GM19043 (cell line): ENCODE measurements around the gene CDK3.
"Not testable (repeated sequence)": the region's sequence is repeated elsewhere in the genome, so short reads cannot be mapped to it uniquely, and the experiment has no call there.

ENCODE experiments used
- ATAC-seq: cut with Tn5 transposase; IDR thresholded peaks from one replicate; pipeline ENCODE4 v1.9.1; 2021; ENCODE audit warnings: low read depth; ENCODE audit not compliant: unreplicated experiment

CDK3 gene

DNA sequence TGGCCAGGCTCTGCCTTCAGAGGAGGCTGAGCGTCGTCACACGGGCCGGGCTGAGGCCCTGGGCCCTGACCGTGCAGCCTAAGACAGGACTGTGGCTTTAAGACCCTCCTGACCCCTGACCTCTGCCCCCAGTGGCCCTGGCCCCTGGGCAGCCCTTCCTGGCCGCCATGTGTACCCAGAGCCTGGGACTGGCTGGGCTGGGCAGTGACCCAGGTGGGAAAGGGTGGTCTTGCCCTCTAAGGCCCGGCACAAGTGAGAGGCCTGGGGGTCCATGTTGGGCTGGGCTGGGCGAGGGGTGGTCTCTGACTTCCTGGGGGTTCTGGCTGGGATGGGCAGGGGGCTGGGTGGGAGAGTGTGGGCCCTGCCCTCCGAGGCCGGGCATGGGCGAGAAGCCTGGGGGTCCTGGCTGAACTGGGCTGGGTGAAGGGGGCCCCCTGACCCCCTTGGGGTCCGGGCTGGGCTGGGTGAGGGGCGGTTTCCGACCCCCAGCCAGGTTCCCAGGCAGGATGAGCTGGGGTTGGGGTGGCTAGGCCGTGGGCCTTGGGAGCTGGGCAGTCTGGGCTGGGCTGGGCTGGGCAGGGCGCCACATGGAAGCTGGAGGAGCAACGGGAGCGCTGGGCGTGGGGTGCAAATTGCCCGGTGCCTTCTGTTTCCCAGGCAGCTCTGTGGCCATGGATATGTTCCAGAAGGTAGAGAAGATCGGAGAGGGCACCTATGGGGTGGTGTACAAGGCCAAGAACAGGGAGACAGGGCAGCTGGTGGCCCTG, at the start of gene CDK3:
CDK3 (plus strand) TSS at position 101 of the 767 bp plus-strand sequence; CDS start at position 672, 571 bp downstream.
- no peak for ATAC-seq

DNA sequence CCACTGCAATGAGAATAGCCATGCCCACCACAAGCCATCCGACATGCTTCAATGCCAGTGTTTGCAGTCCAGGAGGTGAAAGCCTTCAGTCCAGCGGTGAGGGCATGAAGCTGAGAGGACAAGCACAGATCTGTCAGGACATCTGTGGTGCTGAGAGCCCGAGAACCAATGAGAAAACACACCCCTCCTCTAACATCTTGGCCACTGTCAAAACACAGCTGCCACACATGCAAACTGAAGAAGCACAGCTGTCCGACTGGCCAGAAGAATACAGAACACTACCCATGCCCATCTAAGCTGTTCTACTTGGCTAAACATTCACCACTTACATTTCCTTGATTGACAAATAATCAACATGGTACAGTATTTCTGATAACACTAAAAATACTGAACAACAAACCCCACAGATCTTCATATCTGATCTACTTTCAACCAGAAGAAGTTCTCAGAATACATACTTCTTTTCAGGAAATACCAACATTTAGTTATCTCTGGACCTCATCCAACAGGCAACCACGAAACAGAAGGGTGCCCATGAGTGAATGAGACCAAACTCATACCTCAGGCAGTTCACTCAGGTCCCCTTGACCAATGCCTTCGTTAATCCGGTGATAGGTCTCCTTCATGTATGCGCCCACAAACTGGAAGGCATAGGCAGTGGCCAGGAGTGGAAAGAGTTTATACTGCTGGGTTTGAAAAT, 49.6 kb upstream of the CDK3 start:
- no peak for ATAC-seq

DNA sequence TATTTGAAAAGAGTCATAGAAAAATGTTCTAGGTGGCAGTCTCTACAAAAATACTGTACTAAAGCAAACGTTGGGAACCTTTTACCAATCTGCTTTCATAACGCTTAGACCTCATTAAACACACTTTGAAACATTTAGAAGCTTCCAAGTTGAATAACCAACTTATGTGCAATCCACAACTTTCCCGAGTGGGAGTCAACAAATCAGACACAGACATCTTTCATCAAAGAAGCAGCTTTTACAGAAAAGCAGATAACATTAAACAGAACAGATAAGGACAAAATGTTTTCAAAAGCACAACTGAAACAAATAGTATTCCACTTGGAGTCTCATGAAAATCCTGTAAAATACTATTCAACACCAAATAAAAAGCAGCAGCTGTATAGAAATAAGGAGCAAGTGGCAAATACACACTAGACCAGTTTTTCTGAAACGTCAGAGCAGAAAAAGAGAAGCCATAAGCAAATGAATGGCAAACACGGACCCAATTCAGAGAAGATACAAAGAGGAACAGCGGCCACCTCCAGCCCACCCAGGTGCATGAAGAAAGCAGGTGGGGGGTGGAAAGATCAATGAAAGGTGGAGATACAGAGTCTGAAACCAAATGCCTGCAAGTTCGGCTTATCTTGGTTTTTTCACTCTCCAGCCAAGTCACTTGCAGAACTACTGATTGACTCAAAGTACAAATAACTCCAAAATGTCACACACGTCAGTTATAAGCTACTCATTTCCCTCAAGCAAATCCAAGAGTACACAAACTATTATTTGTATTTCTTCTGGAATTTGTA, 41.4 kb upstream of the CDK3 start:
- ATAC-seq: no peak

DNA sequence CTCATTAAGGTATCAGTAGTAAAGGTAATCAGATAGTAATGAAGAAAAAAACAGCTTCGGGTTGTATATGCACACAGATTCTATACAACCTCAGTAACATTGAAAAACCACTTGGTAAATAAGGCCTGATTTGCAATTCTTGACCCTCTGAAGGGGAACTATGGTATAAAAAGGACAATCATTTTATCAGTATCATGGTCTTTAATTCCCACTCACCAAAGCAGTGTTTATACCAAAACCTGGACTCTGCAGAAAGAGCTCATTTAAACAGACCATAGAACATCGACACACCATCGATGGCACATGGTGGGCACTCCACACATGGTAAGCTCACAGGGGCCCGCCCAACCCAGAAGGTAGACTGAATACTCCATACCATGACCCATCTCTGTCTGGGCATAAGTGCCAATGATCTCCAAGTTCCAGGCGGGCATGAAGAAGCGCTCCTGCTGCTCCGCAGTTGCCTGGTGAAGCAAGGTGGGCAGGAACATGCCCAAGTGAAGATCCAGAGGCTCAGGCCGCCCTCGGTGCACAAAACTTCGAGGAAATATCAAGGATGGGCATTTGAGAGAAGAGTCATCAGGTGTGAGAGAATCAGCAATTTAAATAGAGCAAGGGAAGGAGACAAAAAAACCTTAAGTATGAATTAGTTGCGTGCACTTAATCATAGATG, 40.7 kb upstream of the CDK3 start:
- no peak for ATAC-seq

DNA sequence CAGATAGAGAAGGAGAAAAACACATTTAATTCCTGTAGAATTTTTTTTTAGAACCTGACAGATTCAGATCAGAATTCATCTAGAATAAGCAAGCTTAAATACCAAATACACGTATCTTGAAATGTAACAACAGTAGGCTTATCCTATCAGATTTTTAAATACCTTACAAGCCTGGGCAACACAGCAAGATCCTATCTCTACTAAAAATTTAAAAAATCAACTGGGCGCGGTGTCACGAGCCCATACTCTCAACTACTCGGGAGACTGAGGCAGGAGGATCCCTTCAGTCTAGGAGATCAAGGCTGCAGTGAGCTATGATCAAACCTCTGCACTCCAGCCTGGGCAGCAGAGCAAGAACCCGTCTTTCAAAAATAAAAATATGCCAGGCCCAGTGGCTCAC, 35.2 kb upstream of the CDK3 start:
- no peak for ATAC-seq

DNA sequence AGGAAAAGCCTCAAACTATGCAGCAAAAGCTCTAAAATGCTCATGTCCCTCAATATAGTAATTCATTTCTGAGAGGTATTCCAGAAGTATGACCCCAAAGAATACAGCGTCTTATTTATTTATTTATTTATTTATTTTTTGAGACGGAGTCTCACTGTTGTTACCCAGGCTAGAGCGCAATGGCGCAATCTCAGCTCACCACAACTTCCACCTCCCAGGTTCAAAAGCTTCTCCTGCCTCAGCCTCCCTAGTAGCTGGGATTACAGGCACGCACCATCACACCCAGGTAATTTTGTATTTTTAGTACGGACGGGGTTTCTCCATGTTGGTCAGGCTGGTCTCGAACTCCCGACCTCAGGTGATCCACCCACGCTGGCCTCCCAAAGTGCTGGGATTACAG, 31.6 kb upstream of the CDK3 start:
- ATAC-seq: not testable (repeated sequence)

DNA sequence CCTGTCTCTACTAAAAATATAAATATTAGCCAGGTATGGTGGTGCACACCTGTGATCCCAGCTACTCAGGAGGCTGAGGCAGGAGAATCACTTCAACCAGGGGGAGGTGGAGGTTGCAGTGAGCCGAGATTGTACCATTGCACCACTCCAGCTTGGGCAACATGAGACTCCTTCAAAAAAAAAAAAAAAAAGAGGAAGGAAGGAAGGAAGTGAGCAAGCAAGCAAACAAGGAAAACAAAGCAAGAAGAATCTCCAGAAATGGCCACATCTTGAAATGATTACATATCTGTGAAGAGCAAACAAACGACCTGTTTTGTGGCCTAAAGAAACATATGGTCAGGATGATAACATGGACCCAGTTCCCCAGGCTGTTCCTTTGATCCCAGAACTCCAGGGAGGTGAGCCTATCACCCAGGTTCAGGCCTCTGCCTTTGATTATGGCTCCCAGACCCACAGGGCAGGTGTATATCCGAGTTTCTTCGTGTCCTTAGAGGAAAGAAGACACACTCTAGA, 30.6 kb upstream of the CDK3 start:
- ATAC-seq: no peak

DNA sequence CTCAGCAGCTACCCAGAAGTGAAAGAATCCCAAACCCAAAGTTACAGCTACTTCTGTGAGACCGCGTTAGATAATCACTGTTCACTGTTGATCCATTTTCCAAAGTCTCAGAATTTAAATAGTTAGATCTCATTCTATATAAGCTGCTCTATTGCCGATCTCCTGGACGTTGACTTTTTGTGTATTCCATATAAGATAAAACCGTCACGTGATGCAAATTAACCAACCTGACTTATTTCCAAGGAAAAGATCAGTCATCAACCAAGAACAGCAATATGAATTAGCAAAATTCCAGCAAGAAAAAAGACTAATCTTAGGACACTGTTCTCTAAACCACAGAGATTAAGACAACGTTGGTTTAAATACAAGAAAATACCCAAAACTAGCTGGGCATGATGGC, 30.0 kb upstream of the CDK3 start:
- ATAC-seq: no peak

DNA sequence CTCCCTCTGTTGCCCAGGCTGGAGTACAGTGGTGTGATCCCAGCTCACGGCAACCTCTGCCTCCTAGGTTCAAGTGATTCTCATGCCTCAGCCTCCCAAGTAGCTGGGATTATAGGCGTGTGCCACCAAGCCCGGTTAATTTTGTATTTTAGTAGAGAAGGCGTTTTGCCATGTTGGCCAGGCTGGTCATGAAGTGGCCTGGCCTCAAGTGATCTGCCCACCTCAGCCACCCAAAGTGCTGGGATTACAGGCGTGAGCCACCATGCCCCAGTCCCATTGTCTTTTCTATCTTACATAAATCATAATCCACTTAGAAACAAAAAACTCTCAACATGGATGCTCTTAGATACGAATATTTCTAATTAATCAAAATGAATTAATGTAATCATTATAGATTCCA, 25.5 kb upstream of the CDK3 start:
- ATAC-seq: not testable (repeated sequence)

DNA sequence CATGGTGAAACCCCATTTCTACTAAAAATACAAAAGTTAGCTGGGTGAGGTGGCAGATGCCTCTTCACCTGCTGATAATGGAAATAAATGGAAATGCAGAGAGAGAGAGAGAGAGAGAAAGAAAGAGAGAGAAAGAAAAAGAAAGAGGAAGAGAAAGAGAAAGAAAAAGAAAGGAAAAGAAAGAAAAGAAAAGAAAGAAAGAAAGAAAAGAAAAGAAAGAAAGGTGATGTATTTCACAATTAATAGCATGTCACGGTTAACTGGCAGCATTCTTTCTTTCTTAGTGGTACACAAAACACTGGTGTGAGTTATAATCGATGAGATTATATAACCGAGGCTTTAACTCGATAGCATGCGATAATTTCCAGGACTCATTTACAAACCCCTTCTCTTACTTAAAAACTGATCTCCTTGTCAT, 24.9 kb upstream of the CDK3 start:
- ATAC-seq: no peak

DNA sequence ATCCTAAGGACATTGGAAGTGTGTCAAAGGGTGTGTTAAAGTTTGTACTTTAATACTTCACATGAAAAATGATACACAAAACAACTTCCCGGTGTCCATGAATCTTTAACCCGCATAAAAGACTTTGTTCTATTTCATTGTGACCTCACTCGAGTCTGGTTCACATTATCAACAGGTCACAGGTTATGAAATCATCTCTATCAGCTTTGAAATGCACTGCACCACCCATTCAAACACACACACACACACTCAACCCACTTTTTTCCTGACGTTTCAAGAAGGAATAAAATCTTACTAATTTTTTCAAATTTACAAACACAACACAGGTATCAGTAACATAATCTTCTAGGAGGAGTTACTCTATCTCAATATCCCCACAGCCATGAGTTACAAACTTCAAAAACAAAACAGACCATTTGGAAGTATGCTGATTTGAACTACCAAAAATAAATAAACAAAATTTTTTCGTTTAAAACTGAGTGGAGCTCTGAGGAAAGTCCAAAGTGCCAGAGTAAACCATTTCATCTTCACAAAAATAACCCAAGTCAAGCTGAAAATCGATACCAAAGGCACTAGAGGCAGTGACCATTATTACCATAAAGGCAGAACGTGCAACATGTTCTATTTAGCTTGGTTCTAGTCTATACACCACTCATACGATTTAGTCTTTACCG, 24.3 kb upstream of the CDK3 start:
- no peak for ATAC-seq

DNA sequence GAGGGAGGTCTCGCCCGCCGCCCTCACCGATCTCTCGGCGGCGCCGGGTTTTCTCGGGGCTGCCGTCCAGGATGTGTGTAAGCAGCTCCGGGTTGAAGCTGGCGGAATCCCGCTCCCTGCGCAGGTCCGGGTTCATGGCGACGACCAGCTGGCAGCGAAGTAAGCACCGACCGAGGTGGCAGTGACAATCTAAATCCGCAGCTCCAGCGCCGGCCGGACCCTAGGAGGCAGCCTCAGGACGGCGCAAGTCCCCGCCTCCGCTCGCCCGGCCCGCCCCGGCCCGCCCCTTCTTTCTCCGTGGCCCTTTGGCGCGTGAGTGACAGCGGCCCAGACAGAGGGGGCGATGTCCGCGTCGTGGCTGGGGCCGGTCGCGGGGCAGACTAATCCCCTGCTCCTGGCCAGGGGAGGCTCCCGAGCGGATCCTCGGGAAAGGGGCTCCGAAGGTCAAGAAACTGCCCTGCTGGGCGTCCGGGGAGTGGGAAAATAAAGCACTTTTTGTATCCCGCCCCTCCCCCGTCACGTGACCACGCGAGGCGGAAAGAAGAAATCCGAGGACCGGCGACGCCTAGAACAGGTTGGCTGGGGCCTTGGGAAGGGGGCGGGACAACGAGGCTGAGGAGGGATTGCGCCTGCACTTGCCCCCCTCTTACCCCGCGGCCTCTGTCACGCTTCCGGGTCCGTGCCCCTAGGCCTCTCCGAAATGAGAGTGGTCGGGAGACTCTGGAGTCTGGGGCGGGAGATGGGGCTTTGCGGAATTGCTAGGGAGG, 21.5 kb upstream of the CDK3 start, which contains the start of the genes ACOX1 and TEN1:
ACOX1 (minus strand) TSS at position 229 of the 767 bp plus-strand sequence; CDS start at position 136, 93 bp downstream.
TEN1 (plus strand) TSS at position 303 of the 767 bp plus-strand sequence. CDS start 6,953 bp downstream, outside the sequence.
- peak; percentile 89 for ATAC-seq

DNA sequence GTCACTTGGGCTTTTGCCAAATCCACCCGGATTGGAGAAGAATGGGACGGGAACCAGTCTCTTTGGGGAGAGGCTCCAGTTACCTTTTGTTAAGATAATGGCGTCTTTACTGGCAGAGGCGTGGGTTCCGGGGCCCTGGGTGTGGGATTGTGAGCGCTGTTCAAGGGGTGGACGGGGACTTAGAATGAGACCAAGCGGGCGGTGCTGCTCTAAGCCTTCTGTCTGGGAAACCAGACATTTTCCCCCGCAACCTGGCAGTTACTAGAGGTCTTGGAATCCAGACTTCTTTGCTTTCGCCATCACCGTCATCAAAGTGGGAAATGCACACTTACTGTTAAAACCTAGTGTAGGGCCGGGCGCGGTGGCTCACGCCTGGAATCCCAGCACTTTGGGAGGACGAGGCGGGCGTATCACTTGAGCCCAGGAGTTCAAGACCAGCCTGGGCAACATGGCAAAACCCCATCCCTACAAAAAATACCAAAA, 20.9 kb upstream of the CDK3 start:
- no peak for ATAC-seq

DNA sequence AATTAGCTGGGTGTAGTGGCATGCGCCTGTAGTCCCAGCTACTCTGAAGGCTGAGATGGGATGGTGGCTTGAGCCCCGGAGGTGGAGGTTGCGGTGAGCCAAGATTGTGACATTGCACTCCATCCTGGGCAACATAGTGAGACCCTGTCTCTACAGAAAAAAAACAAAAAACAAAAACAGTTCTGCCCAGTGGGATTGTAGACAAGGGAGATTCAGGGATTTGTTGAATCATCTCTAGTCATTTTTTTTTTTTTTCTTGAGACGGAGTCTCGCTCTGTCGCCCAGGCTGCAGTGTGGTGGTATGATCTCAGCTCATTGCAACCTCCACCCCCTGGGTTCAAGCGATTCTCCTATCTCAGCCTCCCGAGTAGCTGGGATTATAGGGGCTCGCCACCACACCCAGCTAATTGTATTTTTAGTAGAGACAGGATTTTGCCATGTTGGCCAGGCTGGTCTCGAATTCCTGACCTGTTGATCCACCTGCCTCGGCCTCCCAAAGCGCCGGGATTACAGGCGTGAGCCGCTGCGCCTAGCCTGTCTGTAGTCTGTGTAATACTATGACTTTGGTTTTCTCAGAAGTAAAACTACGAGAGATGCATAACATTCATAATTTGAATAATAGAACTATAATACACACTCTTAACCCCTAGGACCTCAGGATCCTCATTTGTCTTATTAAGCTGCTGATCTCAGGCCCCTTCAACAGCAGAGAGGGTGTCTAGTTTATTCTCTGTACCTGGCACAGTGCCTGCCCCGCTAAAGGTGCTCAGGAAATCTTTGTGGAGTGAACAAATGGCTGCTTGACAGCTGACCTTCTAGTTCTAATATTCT, 20.3 kb upstream of the CDK3 start:
- ATAC-seq: no peak

DNA sequence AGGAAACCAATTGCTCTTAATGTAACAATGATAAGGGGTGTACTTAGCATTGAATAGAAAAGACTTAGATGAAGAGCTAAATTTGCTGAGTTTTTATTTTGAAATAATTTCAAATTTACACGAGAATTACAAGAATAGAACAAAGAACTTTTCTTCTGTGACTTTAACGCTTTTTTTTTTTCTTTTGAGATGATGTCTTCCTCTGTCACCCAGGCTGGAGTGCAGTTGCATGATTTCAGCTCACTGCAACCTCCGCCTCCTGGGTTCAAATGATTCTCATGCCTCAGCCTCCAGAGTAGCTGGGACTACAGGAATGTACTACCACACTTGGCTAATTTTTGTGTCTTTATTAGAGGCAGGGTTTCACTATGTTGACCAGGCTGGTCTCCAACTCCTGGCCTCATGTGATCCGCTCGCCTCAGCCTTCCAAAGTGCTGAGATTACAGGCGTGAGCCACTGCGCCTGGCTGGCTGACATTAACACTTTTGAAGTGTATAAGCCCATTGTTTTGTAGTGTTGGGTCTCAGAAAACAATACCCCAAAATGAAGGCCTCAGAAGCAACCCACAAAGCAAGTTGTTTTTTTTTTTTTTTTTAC, 19.5 kb upstream of the CDK3 start:
- ATAC-seq: no peak

DNA sequence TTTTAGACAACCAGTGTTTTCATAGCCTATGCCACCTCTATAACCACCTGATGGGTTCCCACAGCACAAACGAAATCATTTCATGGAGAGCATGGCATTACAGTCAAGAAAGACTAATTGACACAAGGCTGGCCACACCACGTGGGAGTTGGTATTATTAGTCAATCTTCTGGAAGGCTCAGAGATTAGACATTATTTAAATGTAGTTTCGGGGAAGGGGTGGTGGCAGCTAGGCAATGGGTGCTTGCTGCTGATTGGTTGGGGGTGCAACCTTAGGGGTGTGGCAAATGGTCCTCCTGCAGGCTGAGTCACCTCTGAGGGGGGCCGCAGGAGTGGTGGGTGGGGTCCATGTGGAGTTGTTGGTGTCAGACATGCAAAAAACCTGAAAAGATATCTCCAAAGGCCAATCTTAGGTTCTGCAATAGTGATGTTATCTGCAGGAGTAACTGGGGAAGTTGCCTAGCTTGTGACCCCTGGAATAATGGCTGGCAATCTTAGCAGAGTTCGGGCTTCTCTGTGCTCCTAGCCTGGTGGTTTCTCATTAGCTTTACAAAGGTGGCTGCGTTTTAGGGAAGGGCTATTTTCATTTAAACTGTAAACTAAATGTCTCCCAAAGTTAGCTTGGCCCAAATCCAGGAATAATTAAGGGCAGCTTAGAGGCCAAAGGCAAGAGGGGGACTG, 17.0 kb upstream of the CDK3 start:
- no peak for ATAC-seq

DNA sequence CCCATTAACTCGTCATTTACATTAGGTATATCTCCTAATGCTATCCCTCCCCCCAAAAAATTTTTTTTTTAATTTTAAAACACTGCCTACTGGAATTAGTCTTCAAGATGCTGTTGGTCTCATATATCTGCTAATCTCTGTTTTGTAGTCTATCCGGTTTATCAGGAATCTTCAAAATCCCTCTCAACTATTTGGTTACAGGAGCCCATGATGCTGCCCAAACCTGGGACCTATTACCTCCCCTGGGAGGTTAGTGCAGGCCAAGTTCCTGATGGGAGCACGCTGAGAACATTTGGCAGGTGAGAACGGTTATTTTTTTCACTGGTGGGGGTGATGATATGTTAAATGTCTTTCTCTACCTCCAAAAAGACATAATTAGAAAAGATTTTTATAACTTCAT, 14.7 kb upstream of the CDK3 start:
- no peak for ATAC-seq
